ENCODE data around the gene CALML3.

Gene CALML3

DNA sequence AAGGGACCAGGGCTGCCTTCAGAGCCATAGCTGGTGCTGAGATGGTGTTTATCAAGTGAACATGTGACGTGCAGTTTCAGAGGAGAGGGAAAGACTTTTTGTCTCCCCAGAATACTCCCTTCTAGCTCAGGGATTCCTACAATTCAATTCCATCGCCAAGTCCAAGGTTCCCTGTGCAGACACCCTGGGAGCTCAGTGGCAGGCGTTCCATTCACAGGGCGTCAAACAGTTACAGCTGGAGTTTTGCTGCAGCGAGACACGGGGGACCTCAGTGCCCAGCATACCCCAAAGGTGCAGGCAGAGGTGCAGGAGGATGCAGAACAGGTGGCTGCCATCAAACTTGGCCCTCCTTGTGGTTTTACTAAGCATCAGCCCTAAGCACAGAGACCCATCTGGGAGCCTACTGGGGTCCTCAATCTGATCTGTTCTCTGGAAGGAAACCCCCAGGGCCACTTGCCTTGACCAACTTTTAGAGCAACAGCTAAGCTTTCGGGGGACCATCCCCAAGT is 24.5 kb upstream of the CALML3 start:
- TF ChIP-seq NFIC (IDR thresholded peaks at IDR 0.05) (no peak), REST (IDR thresholded peaks at IDR 0.05; ENCODE audit: low read depth) (no peak)

DNA sequence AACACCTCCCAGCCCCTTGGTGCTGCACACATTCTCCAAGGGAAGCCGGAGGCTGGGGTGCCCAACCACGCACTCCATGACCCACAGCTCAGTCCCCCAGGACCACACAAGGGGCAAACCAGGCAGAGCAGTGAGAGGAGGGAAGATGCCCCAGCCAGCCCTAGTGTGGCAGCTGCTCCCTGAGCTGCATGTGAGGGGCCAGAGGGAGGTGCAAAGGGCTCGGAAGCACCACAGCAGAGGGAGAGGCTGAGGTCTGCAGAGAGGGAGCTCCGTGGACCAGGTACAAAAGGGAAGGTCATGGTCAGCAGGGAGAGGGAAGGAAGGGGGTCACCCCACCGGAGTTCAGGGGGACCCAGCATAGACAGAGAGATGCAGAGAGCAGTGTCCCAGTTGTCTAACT is 23.9 kb upstream of the CALML3 start:
- TF ChIP-seq CEBPB (IDR thresholded peaks at IDR 0.05): no peak
- no peak for TF ChIP-seq ZBTB7A (IDR thresholded peaks at IDR 0.05; ENCODE audit: low read depth)
- no peak for TF ChIP-seq NFIC (IDR thresholded peaks at IDR 0.05)
- no peak for TF ChIP-seq FOXM1 (IDR thresholded peaks at IDR 0.05; ENCODE audit: borderline replicate concordance, low read depth)
- TF ChIP-seq, protein P1, sequence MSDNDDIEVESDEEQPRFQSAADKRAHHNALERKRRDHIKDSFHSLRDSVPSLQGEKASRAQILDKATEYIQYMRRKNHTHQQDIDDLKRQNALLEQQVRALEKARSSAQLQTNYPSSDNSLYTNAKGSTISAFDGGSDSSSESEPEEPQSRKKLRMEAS (IDR thresholded peaks at IDR 0.05): no peak
- no peak for TF ChIP-seq REST (IDR thresholded peaks at IDR 0.05; ENCODE audit: low read depth)
- TF ChIP-seq TCF12 (IDR thresholded peaks at IDR 0.05; ENCODE audit: low read depth): no peak
- no peak for TF ChIP-seq YY1 (IDR thresholded peaks at IDR 0.05; ENCODE audit: low read depth)
- TF ChIP-seq RAD21 (IDR thresholded peaks at IDR 0.05; ENCODE audit: low read depth): no peak
- TF ChIP-seq EP300 (IDR thresholded peaks at IDR 0.05; ENCODE audit: borderline replicate concordance): no peak
- no peak for TF ChIP-seq USF1 (IDR thresholded peaks at IDR 0.05)
- no peak for TF ChIP-seq TAF1 (IDR thresholded peaks at IDR 0.05; ENCODE audit: low read depth)

DNA sequence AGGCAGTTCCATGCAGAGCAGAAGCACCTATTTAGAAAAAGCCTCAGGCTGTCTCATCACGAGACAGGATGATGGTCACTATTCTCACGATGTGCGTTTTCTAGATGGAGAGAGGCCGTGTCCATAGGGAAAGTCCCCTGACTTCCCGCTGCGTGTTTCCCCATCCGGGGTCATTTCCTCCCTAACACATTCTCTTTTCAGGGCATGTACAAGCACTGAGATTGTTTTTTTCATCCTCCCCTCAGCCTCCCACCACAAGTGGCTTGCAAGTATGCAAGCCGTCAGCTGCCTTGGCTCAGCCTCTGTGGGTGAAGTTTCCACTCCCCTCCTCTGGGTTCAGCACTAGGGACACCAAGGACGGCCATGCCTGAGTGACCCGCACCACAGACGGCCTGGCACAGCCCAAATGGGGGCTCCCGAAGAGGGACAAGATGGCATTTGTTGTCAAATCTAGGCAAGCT is 22.7 kb upstream of the CALML3 start:
- no peak for TF ChIP-seq YY1 (IDR thresholded peaks at IDR 0.05; ENCODE audit: low read depth)
- TF ChIP-seq REST (IDR thresholded peaks at IDR 0.05; ENCODE audit: low read depth): no peak
- no peak for TF ChIP-seq NFIC (IDR thresholded peaks at IDR 0.05)
- TF ChIP-seq EP300 (IDR thresholded peaks at IDR 0.05; ENCODE audit: borderline replicate concordance): no peak

DNA sequence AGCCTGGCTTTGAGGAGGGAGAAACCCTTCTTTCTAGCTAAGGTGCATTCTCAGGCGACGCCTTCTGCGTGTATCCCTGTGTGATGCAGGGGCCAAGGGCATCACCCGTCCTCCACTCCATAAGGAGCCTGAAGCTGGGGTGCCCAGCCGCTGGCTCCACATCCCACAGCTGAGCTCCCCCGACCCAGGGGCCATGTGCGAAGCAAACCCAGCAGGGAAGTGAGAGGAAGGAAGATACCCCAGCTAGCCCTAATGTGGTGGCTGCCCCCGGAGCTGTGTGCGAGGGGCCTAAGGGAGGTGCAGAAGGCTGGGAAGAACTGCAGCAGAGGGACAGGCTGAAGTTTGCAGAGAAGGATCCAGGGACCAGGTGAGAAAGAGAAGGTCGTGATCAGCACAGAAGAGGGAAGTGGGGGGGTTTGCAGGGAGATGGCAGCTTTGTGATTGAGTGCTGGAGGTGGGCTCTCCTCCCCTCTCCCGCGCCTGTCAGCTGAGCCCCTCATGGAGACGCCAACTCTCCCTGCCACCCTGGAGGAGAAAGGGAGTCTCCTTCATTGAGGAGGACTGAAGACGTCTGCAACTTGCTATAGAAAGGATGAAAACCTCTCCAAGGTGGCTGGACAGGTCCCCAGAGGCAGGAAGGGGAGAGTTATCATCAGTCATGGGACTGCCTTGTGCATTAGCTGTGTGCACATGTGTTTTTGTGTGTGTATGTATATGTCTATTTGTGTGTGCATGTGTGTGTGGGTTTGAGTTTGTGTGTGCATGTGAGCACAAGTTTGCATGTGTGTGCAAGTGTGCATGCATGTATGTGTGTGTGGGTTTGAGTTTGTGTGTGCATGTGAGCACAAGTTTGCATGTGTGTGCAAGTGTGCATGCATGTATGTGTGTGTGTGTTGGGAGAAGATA is 21.9 kb upstream of the CALML3 start:
- TF ChIP-seq CREB1 (IDR thresholded peaks at IDR 0.05; ENCODE audit: low read depth): no peak
- TF ChIP-seq, protein P1 (IDR thresholded peaks at IDR 0.05): no peak
- TF ChIP-seq TAF1 (IDR thresholded peaks at IDR 0.05; ENCODE audit: low read depth): no peak

GRCh38 chr10:5503477-5503835 is 21.3 kb upstream of the CALML3 start:
- TF ChIP-seq CREB1 (IDR thresholded peaks at IDR 0.05; ENCODE audit: low read depth) (no peak), ZBTB7A (IDR thresholded peaks at IDR 0.05; ENCODE audit: low read depth) (no peak), CEBPB (IDR thresholded peaks at IDR 0.05) (no peak), EP300 (IDR thresholded peaks at IDR 0.05; ENCODE audit: borderline replicate concordance) (peak; percentile 54; the same call in 1 of the 2 replicates), EGR1 (IDR thresholded peaks at IDR 0.05) (no peak), REST (IDR thresholded peaks at IDR 0.05; ENCODE audit: low read depth) (no peak), RAD21 (IDR thresholded peaks at IDR 0.05; ENCODE audit: low read depth) (peak; percentile 39; the same call in 1 of the 2 replicates), YY1 (IDR thresholded peaks at IDR 0.05; ENCODE audit: low read depth) (no peak), USF1 (IDR thresholded peaks at IDR 0.05) (0 out of 2 replicates have a peak, but pooled peaks have one; percentile 16), TAF1 (IDR thresholded peaks at IDR 0.05; ENCODE audit: low read depth) (no peak), FOXM1 (IDR thresholded peaks at IDR 0.05; ENCODE audit: borderline replicate concordance, low read depth) (no peak), TCF12 (IDR thresholded peaks at IDR 0.05; ENCODE audit: low read depth) (peak; percentile 81), NFIC (IDR thresholded peaks at IDR 0.05) (peak; percentile 72), TEAD4 (IDR thresholded peaks at IDR 0.05) (no peak)
- TF ChIP-seq, protein P1 (IDR thresholded peaks at IDR 0.05): peak; percentile 79

Measured in Ishikawa (cell line).